Measurements from ENCODE around the gene SOST. TPM values are rescaled to one million over a fixed set of nuclear protein-coding genes. Genes with fewer than 3 reads are reported as not detected.

The SOST gene
- total RNA-seq, 1 donor from 2014 or later: not detected

- H3K27ac ChIP-seq: peak within 1 kb of the TSS; percentile 100
- peak within 1 kb of the TSS; percentile 99 for H3K4me3 ChIP-seq
- no peak for DNase-seq
- H3K27me3 ChIP-seq: no peaks in the 10 kb centered on the region
- intact Hi-C loops (cut with DNase I): loop anchor here (10.0 kb wide), 1 partner anchor 65 kb away; the partner anchor contains the start of gene CD300LG
- no peaks in the 10 kb centered on the region for H3K9me3 ChIP-seq
- peaks cover 39% of the 10 kb centered on the region for H3K4me1 ChIP-seq
- no peak for TF ChIP-seq CTCF (IDR thresholded peaks at IDR 0.05)
- no peaks in the 10 kb centered on the region for H3K36me3 ChIP-seq
- no peak for ATAC-seq
Measured at GRCh38 chr17:43780135-43780534, 21.5 kb upstream of the SOST start, which contains the start of gene CFAP97D1. Gene CFAP97D1, plus strand, starts transcription at chr17:43780435. Its CDS starts 28 bp downstream, at chr17:43780463.

- DNase-seq: no peak
- Histone ChIP-seq H3K9me3 (no peaks in the 10 kb centered on the region), H3K36me3 (peaks cover 4% of the 10 kb centered on the region), H3K27ac (peak overlapping the region; percentile 100), H3K27me3 (no peaks in the 10 kb centered on the region), H3K4me3 (peak overlapping the region; percentile 99), H3K4me1 (peaks cover 40% of the 10 kb centered on the region)
- peak; percentile 11 for ATAC-seq
- intact Hi-C loops (cut with DNase I): loop anchor here (10.0 kb wide), 1 partner anchor 65 kb away; the partner anchor contains the start of gene CD300LG
- no peak for TF ChIP-seq CTCF (IDR thresholded peaks at IDR 0.05)
Measured at GRCh38 chr17:43779145-43780125, 20.8 kb upstream of the SOST start.

- no peaks in the 10 kb centered on the region for H3K9me3 ChIP-seq
- H3K36me3 ChIP-seq: peaks cover 13% of the 10 kb centered on the region
- peaks cover 40% of the 10 kb centered on the region for H3K4me1 ChIP-seq
- TF ChIP-seq CTCF (IDR thresholded peaks at IDR 0.05): no peak
- H3K27me3 ChIP-seq: no peaks in the 10 kb centered on the region
- peak; percentile 95 for ATAC-seq
- peak within 1 kb of the TSS; percentile 100 for H3K27ac ChIP-seq
- peak within 1 kb of the TSS; percentile 99 for H3K4me3 ChIP-seq
- intact Hi-C loops (cut with DNase I): no loop called here
- DNase-seq: peak; percentile 98
Measured at GRCh38 chr17:43778337-43779144, 19.9 kb upstream of the SOST start, which contains the start of gene DUSP3. Gene DUSP3, minus strand, starts transcription at chr17:43778977. Its CDS starts 53 bp downstream, at chr17:43778924.

- Histone ChIP-seq H3K27me3 (no peaks in the 10 kb centered on the region), H3K36me3 (peaks cover 50% of the 10 kb centered on the region), H3K9me3 (no peaks in the 10 kb centered on the region), H3K27ac (no peak overlapping the region), H3K4me3 (no peak overlapping the region), H3K4me1 (peaks cover 33% of the 10 kb centered on the region)
- intact Hi-C loops (cut with DNase I): no loop called here
- ATAC-seq (no peak), DNase-seq (no peak)
- TF ChIP-seq CTCF (IDR thresholded peaks at IDR 0.05): no peak
Measured at GRCh38 chr17:43774304-43775250, 16.0 kb upstream of the SOST start.
